Thyroid gland (tissue), 4 donors: ENCODE measurements around the gene EDC3. TPM values are rescaled to one million over a fixed set of nuclear protein-coding genes. Genes with fewer than 3 reads are reported as not detected.

Source experiments
- DNase-seq, 2 donors: peaks; one replicate each; pipeline ENCODE4 v3.0.0-alpha.2; 2019
- H3K27ac ChIP-seq, 3 donors: fragments of 200-600 bp; sonication (generic); 1 replicate in 2 of 3; 2 replicates in 1 of 3; pipeline ENCODE4 v1.5.1; 2016 to 2019; ENCODE audit warnings: mild to moderate bottlenecking in 1 of 3, moderate library complexity in 1 of 3
- H3K27me3 ChIP-seq: fragments of 200-600 bp; sonication (generic); one replicate; pipeline ENCODE4 v1.5.1; 2019
- H3K36me3 ChIP-seq, 2 donors: fragments of 200-600 bp; sonication (generic); one replicate each; pipeline ENCODE4 v1.5.1; 2016 to 2019
- H3K4me1 ChIP-seq, 2 donors: fragments of 200-600 bp; sonication (generic); one replicate each; pipeline ENCODE4 v1.5.1; 2017 to 2019
- H3K4me3 ChIP-seq, 3 donors: fragments of 200-600 bp; sonication (generic); replicated peaks in 1 of 3; 1 replicate in 2 of 3; 2 replicates in 1 of 3; pipeline ENCODE4 v1.5.1; 2016; ENCODE audit warnings: mild to moderate bottlenecking in 1 of 3
- H3K9me3 ChIP-seq: fragments of 200-600 bp; sonication (generic); one replicate; pipeline ENCODE4 v1.5.1; 2017
- CTCF ChIP-seq, 6 experiments: fragments of 200-600 bp in 3 of 6; fragments of 450-650 bp in 3 of 6; sonication (generic) in 3 of 6; IDR thresholded peaks; one replicate each; pipeline ENCODE4 v1.5.1; 2016 to 2019; ENCODE audit warnings: antibody characterized with exemption in 6 of 6, mild to moderate bottlenecking in 2 of 6, inconsistent platforms in 1 of 6, moderate library complexity in 1 of 6
- POLR2A ChIP-seq, 2 donors: fragments of 450-650 bp; IDR thresholded peaks; one replicate each; pipeline ENCODE4 v1.6.1; 2017; ENCODE audit warnings: antibody characterized with exemption in 2 of 2, mild to moderate bottlenecking in 2 of 2, moderate library complexity in 1 of 2
- WGBS, 2 donors: methylation state at CpG; one replicate each; pipeline ENCODE4 v1.1.5; 2017; 5-methylcytosine and 5-hydroxymethylcytosine counted together
- intact Hi-C: fragments of 100-400 bp; cut with DNase I; formaldehyde crosslinking; loops from one replicate; pipeline ENCODE4 v1.15.1; 2023
- total RNA-seq, 4 donors: library from RNA; depleted of rRNA; stranded (reverse); fragments of >200 nt; gene quantifications; one replicate each; pipeline ENCODE4 v1.2.3, GENCODE V29; 2016

EDC3 gene
- total RNA-seq, 4 donors from 2014 or later: 16.3 to 64.7 (median 25.7) TPM

GRCh38 chr15:74613089-74613952, 82.5 kb downstream of the EDC3 start:
- H3K36me3 ChIP-seq: no peaks in the 10 kb centered on the region
- no peak overlapping the region for H3K27ac ChIP-seq
- no peaks in the 10 kb centered on the region for H3K27me3 ChIP-seq
- H3K4me1 ChIP-seq: peaks cover 17 to 18% of the 10 kb centered on the region in 2 donors
- no peak for DNase-seq
- H3K4me3 ChIP-seq: no peak overlapping the region
- no peak for TF ChIP-seq CTCF (IDR thresholded peaks at IDR 0.05)
- no peak for TF ChIP-seq POLR2A (IDR thresholded peaks at IDR 0.05)
- intact Hi-C loops: loop anchor here (5.0 to 10.0 kb wide), 2 partner anchors 71 to 229 kb away; partner anchors contain the start of gene ARID3B
- WGBS, 2 donors: 76 to 86% methylated on average over 6 of the region's 6 CpGs
- H3K9me3 ChIP-seq: no peaks in the 10 kb centered on the region

- Histone ChIP-seq H3K36me3 (no peaks in the 10 kb centered on the region), H3K27ac (no peak overlapping the region), H3K27me3 (no peaks in the 10 kb centered on the region), H3K4me3 (no peak overlapping the region), H3K4me1 (peaks cover 11 to 14% of the 10 kb centered on the region in 2 donors), H3K9me3 (no peaks in the 10 kb centered on the region)
- intact Hi-C loops: loop anchor here (5.0 to 10.0 kb wide), 2 partner anchors 70 to 228 kb away; partner anchors contain the start of gene ARID3B
- DNase-seq: no peak
- WGBS, 2 donors: 90 to 97% methylated on average over 2 of the region's 2 CpGs
- TF ChIP-seq CTCF (IDR thresholded peaks at IDR 0.05) (no peak), POLR2A (IDR thresholded peaks at IDR 0.05) (no peak)
Observed at GRCh38 chr15:74612677-74613076, 83.1 kb downstream of the EDC3 start.

- Histone ChIP-seq H3K27ac (no peak overlapping the region), H3K27me3 (no peaks in the 10 kb centered on the region), H3K4me1 (peaks cover 3 to 6% of the 10 kb centered on the region in 2 donors), H3K36me3 (no peaks in the 10 kb centered on the region), H3K4me3 (no peak overlapping the region), H3K9me3 (no peaks in the 10 kb centered on the region)
- TF ChIP-seq CTCF (IDR thresholded peaks at IDR 0.05): no peak
- intact Hi-C loops: loop anchor here (5.0 to 10.0 kb wide), 2 partner anchors 70 to 227 kb away; partner anchors contain the start of gene ARID3B
- DNase-seq: no peak
- 76 to 84% methylated on average over 5 to 6 of the region's 6 CpGs for WGBS, 2 donors
Observed at GRCh38 chr15:74611834-74612233, 84.0 kb downstream of the EDC3 start.

GRCh38 chr15:74611341-74611740, 84.5 kb downstream of the EDC3 start:
- no peaks in the 10 kb centered on the region for H3K9me3 ChIP-seq
- intact Hi-C loops: loop anchor here (5.0 to 10.0 kb wide), 2 partner anchors 69 to 227 kb away; partner anchors contain the start of gene ARID3B
- DNase-seq: no peak
- H3K4me3 ChIP-seq: no peak overlapping the region
- TF ChIP-seq POLR2A (IDR thresholded peaks at IDR 0.05): no peak
- TF ChIP-seq CTCF (IDR thresholded peaks at IDR 0.05): no peak
- 85 to 91% methylated on average over 11 of the region's 11 CpGs for WGBS, 2 donors
- no peaks in the 10 kb centered on the region for H3K27me3 ChIP-seq
- H3K36me3 ChIP-seq: no peaks in the 10 kb centered on the region
- H3K27ac ChIP-seq: no peak overlapping the region
- H3K4me1 ChIP-seq: peaks cover 0 to 2% of the 10 kb centered on the region in 2 donors
